Brain pericyte (primary cell): ENCODE data around the gene SPIRE1.
"Not testable (repeated sequence)": the region's sequence is repeated elsewhere in the genome, so short reads cannot be mapped to it uniquely, and the experiment has no call there.

ENCODE experiments used
- DNase-seq: peaks from one replicate; pipeline ENCODE4 v3.0.0-alpha.2; 2012; ENCODE audit warnings: low read depth, low spot score

SPIRE1 gene

DNA sequence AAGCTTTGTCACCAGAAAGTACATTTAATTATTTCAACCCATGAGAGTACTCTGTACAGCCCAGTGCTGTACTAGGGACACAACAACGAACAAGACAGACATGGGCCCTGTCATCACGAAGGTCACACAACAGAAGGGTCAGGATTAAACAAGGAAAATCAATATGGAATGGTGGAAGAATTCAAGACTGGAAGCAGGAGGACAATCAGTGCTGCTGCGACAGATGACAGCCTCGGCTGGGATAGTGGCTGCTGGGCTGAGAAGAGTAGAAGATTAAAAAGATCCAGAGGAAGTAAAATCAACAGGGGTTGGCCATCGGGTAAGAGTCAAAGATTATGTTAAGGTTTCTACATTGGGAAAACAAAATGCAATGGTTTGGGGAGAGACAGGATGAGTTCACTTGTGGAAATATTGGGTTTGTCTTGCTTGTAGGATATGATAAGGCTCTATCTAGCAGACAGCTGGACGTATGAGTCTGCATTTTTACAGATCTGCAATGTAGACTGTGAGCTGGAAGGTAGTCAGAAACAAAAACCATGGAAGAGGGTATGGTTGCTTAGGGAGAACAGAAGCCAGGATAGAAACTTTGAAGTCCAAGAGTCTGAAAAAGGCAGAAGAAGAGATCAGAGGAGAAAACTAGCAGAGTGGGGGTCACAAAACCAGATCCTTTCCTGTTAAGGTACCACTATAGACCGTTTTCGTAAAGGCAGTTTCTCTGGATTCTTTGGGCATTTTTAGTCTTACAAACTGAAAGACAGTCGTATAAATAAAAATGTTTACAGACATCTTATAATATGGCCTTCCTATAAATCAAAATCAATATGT is 166.1 kb downstream of the SPIRE1 start:
- DNase-seq: no peak

DNA sequence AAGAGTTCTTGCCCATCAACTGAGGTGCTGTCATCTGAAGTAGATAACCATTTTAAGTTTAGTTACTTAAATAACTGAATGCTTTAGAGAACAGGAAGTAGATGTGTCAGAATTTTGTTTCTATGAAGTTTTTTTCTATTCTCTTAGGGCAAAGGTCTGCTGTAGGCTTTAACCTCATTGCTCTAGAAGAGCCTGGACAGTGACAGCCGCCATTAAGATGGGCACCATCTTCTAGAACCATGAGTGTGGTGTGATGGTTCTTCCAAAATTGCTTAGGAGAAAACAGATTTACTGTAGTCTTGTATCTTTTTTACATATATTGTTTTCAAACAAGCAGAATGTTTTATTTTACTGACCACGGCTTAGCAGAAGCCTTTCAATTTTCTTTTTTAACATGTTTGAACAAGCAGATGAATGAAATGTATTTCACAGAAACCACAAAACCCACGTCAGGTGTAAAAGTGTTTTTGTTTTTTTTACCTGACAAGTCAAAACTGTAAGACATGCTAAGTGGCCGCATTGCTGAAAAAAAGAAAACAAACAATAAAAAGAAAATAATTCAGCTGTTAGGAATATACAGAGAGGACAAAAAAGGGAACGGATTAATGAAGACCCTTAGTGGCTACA is 172.3 kb downstream of the SPIRE1 start:
- DNase-seq: no peak

DNA sequence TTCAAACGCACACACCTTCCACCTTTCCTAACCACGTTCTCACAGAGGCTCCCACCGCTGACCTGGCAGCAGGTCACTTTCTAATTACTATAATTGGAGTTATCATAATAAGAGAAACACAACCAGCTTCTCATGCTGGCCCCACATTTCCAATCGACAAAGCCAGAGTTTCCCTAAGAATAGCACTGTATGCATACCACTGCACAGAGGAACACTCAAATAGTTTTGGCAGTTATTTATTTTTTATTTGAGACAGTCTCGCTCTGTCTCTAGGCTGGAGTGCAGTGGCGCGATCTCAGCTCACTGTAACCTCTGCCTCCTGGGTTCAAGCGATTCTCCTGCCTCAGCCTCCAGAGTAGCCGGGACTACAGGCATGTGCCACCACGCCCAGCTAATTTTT is 176.0 kb downstream of the SPIRE1 start:
- DNase-seq: not testable (repeated sequence)

DNA sequence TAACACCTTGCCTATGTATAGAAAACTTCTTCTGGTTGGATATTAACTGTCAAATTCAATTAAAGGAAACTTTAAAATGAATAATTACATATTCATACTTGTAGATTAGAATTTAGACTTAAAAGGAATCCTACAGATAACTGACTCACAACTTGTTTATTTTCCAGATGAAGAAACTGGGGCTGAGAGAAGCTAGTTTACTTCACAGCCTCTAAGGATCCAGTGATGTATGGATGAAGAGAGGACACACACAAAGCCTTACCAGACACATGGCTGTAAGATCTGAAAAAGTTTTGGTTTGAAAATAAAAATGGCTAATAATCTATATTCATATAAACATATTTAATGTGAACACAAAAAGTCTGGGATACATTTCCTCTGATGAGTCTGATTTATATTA is 177.9 kb downstream of the SPIRE1 start:
- no peak for DNase-seq

DNA sequence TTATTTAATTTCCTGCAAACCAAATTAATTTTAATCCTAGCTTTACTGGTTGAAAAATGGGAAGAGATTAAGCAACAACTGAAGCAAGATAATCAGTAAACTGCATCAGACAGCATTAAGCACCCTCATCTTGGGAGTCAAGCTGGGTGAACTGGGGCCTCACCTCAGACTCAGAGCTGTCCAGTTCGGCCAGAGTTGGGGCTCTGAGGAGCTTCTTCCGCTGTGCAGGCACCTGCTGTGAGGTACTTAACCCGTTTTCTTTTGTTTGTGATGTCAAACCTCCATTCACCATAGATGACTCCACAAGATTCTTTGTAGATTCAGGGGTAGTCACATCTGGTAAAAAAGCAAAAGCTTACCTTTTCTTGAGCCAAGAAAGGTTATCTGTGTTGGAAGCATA is 178.4 kb downstream of the SPIRE1 start:
- no peak for DNase-seq

DNA sequence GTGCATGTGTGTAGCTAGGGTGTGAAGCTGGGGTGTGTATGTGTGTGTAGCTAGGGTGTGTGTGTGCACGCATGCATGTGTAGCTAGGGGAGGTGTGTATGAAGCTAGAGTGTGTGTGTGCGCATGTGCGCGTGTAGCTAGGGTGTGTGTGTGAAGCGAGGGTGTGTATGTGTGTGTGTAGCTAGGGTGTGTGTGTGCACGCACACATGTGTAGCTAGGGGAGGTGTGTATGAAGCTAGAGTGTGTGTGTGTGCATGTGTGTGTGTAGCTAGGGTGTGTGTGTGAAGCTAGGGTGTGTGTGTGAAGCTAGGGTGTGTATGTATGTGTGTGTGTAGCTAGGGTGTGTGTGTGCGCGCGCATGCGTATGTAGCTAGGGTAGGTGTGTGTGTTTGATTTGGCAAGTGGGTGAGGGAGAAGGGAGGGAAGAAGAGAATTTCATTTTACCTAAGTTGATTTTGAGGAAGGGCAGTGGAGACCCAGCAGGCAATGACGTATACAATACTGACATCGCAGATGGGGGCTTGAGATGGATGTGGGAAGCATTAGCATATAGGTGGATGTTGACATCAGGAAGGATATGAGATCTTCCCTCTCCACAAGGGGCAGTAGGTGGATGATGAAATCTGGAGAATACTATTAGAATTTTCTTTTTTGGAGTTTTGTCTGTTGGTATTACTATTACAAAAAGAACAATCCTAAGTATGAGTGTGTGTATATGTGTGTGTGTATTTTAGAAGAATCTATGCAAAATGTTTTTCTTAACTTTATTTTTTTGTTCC is 179.4 kb downstream of the SPIRE1 start:
- no peak for DNase-seq

DNA sequence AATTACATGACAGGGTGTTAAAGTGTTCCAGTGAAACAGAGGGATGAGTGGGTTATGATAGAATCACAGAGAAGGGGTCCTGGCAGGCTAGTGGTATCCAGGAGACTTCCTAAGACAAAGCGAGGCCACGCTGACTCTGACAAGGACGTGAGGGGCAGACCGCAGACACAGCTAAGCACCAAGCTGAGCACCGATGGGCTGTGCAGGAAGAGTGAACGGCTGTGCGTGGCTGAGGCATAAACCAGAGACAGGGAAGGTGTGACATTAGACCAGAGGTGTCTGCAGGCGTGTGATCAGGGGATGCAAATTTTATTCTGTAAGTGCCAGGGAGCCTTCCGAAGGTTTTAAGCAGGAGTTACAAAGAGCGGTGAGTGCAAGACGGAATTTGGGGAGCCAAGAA is 180.3 kb downstream of the SPIRE1 start:
- DNase-seq: no peak

DNA sequence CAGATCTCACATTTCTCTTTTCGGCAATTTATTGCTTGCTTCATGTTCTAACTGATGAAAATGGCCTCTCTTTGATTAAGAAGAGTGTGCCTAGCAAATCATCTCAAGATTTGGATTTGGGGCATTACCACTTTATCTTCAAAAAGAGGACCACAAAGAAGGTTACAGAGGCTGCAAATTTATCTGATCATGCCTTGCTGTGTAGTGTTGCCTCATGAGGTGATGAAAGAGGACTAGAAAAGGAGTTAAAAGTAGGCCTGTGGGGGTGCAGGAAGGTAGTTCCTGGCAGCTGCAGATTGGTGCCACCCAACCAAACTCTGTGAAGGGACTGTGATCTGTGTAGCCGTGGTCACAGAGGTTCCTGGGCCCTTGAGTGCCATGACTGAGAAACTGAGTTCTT is 181.0 kb downstream of the SPIRE1 start:
- DNase-seq: no peak

DNA sequence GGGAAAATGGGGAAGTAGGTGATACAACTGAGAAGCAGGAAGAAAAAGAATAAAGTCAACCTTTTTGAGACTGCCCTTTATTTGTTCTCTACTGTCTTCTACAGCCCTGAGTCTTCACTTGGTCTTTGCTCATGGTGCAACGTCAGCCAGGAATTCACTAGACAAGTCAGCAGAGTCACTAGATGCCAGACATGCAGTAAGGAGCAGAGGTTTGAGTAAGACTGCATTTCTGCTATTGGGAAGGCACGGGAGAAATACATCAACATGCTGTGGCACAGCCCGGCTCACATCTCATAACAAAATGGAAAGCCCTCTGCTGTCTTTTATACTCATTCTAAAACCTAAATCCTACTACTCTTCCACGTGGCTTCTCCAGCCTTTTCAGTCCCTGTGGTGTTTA is 183.0 kb downstream of the SPIRE1 start:
- no peak for DNase-seq

DNA sequence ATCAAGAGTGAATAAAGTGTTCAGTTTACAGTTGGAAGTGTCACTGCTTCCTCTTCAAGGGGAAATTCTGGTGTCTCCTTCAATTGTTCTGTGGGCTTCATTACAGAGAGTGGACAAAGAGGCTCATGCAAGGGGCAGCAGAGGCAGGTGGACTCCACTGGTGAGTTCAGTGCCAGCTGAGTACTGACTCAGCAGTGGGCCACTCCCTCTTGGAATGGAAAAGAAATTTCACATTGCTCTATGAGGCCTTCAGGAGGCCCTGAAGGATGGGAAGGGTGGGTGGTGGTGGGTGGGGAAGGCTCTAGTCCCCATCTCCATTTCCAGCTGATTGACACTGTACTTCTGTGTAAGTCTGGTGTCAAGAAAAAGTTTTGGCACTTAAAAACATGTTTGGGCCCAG is 183.8 kb downstream of the SPIRE1 start:
- DNase-seq: no peak

DNA sequence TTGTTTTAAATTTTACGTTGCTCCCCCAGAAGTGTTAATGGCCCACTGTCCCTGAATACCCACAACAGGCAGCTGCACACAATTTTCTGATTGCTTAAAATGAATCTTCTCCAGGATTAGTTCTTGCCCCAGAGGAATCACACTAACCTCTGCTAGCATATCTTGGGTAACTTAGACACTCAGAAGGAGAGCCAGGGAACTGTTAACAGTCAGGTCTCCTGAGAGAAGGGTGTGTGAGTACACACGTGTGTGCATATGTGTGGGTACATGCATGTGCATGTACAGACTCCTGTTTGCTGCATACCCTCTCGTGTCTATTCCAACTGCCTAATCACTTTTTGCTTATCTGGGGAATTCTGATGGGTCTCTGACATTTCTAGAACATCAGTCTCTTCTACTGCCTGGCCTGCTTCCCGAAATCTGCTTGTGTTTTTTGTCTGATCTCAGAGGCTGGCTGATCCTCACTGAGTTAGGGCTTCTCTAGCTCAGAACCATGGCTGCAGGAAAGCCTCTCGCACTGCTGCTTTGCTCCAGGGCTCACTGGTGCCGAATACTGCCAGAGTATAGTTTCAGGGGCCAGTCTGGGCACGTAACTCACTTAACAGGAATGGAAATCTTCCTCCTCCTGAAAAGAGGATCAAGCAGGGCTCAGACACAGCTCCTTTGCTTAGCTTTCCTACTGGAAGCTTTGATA is 187.4 kb downstream of the SPIRE1 start:
- DNase-seq: no peak

DNA sequence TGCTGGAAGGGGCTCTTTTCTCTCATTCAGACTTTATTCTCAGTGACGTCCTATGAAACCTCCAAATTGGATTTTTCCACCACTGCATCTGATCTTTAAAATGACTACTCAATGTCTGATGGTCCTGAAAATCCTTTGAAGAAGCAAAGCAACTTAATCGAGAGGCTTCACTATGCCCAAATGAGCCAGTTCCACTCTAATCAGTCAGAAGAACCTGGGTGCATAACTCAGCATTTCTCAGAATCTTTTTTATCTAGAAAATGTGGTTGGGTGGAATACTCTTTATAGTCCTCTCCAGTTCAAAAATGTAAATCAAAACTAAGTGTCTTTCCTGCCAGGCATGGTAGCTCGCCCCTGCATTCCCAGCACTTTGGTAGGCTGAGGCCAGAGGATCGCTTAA is 189.5 kb downstream of the SPIRE1 start:
- DNase-seq: no peak

DNA sequence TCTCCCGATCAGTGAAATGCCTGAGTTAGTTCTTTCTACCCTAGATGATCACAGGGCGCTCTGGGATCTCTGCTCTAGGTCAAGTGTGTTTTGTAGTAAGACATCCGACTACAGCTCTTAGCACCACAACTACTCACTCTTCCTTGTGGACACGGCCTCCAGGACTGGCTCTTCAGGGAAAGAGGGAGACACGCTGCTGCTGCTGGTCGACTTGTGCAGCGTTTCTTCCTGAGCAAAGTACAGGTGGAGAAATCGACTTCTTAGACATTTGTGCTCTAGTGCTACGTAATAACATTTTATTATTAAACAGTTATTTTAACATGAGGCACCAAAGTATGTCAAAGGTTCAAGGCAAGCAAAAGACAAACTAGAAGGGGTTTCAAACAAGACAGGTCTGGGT is 193.2 kb downstream of the SPIRE1 start:
- DNase-seq: no peak

DNA sequence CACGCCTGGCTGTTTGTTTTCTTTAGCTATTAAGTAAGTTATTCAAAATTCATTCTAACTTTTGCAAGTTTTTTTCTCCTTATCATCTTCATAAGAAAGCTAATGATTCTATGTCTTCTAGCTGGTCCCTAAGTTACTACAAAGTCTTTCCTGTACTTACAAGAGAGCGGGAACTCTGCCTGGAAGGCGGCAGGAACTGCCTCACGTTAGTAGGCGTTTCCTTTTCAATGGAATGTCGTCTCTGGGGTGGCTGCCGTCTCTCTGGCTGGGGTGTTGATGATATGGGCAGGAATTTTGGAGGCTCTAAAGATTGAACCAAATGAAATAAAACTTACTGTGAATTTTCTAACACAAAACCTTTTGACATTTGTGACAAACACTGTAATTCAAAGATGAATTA is 194.7 kb downstream of the SPIRE1 start:
- DNase-seq: no peak

DNA sequence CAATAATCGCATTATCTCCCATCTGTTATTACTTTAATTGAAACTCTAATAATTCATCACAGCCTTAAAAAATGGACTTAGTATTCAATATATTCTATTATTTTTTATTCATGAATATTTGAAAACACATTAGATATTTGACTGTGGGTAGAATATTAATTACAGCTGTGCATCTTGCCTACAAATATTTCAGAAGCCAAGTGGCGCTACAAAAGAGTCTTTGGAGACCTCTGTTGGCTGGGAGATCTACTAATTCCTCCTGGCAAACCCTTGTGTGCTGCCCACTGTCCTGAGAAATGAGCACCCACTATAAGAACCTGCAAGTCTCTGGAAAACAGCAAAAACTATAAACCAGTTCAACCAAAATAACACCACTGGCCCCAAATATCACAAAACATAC is 195.7 kb downstream of the SPIRE1 start:
- DNase-seq: no peak

DNA sequence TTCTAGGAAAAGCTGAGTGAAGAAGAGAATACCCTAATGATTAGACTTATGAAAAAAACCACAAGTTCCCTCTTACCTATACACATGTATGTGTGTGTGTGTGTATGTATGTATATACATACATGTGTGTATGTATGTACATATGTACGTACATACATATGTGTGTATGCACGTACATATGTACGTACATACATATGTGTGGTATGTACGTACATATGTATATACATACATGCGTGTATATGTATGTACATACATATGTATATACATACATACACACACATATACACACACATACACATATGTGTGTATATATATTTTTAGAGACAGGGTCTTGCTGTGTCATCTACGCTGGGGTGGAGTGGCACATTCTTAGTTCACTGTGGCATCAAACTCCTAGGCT is 196.6 kb downstream of the SPIRE1 start:
- no peak for DNase-seq

DNA sequence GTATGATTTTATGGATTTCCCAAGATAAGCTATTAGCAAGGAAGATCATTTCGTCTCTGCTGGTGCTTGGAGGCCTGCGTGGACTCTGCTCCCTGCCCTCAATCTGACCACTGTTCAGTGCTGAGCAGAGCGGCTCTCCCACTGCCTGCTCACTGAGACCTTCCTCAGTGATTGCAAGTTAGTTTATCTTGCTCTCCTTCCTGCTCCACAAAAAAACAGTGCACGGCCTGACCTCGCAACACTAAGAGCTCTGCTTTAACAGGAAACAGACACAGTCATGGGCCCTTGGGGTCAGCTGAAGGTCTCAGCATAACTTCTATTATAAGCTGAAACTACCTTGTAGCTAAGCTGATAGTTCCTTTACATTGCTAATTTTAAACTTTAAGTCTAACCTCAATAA is 197.0 kb downstream of the SPIRE1 start:
- peak; percentile 4 for DNase-seq

DNA sequence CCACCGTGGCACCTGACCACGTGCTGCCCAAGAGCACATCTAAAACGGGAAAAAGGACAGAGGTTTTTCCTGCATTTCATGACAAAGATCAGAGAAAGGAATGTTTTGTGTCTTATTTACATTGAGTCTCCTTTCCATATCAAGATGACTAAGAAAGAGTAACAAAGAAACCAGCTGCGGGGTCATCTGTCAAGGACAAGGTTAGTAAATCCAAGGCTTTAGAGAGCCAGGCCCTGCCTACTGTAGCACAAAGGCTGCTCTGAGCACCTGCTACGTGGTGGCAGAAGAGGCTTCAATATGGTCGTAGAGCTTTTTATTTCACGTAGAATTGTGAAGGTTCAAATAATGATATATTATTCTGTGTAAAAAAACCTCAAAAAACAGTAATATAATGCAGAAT is 199.1 kb downstream of the SPIRE1 start:
- DNase-seq: no peak

DNA sequence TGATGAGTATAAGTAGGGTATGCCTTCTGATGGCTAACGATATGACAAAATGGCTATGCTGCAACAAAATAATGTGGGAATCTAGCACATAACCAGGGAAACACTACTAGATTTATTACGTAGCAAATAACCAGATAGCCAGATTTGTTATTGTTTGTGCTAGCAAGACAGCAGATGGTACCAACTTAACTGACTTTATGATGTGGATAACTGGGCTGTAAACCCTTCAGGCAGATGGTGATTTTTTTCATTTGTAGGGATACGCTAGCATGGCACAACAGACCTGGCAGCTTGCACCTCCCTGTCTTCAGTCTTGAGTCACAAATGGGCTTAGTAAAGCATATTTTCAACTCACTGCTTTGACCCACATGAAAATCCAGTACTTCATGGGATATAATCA is 201.5 kb downstream of the SPIRE1 start:
- DNase-seq: no peak

DNA sequence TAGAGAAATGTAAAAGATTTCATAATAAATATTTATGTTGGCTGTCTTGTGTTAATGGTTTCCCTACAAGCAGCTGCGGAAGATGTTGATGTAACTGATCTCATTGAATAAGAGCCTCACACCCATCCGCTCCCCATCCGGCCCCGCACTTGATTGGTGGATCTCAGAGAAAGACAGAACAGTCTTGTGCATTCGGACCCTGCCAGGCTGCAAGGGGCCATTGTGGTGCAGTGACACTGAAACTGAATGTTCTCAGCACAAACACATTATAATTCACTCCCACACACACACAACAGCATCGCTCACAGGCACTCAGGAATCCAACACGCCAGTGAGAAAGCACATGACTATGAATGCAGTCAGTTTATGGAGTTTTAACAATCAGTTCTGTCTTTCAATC is 202.4 kb downstream of the SPIRE1 start:
- DNase-seq: peak; percentile 25

DNA sequence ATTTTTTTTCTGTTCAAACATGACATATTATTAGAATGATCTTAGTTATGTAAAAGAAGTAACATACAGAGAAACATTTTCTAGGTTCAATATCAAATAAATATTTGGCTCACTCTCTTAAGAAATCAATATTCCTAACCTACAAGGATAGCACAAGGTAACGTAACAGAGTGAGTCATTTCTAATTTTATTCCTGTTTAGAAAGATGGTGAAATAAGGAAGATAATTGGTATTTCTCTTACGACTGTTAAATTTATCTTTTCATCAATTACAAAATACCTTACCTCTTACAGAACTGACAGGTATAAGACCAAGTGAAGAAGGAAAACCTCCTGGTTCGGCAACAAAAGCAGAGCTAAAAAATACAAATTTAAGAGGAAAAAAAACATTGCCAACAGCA is 205.1 kb downstream of the SPIRE1 start:
- DNase-seq: no peak

DNA sequence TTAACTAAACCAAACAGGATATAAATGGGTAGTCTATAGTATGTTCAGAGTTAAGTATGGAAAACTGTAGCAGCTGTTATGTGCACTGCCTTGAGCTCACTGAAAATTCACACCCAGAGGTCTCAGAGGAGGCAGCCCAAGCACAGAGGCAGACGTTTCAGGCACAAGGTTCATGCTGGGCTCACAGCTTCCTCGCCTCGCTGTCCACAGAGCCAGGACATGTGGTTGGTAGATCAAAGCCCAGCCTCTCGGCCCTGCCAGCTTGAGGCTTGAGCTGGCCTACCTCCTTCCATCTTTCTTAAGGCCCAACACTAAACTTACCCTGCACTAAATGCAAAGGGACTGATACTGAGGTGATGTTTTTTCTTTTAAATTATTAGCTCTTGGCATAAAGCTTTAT is 206.5 kb downstream of the SPIRE1 start:
- DNase-seq: no peak
